ENCODE results near the gene GRAMD1B.

Gene GRAMD1B

DNA sequence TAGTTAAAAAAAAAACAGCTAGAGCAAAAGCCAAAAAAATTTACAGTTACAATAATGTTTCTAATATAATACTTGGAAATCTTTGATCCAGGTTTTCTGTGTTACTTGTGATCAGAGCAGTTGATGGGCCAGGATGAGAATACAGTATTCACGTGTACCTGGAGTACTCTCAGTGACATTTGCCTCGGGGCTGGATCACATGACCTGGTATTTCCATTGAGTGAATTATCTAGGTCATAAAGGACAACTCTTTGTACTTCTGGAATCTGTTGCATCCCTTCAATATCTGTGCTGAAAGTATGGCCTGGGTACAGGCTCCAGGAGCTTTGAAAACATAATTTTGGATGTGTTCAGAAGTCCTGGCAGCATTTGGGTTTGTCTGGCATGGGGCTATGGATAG lies 93.5 kb downstream of the GRAMD1B start:
- no peak overlapping the region for H4K5ac ChIP-seq (ENCODE audit: low read length)
- no peaks in the 10 kb centered on the region for H3K79me1 ChIP-seq (ENCODE audit: low read length)
- peaks cover 10% of the 10 kb centered on the region for H3K4me1 ChIP-seq (ENCODE audit: control insufficient read depth, low read depth, low read length)
- no peaks in the 10 kb centered on the region for H3K27me3 ChIP-seq (ENCODE audit: insufficient read depth, low read length, poor library complexity)
- no peak for DNase-seq
- H3K79me2 ChIP-seq (ENCODE audit: control insufficient read depth, insufficient read depth, low read length): no peaks in the 10 kb centered on the region
- H3K4me3 ChIP-seq (ENCODE audit: low read length): no peak overlapping the region
- no peak overlapping the region for H3K56ac ChIP-seq (ENCODE audit: low read length)
- H4K8ac ChIP-seq (ENCODE audit: low read depth, low read length): no peak overlapping the region
- H2BK5ac ChIP-seq (ENCODE audit: low read length): no peak overlapping the region
- H3K9ac ChIP-seq (ENCODE audit: low read length): no peak overlapping the region
- no peak overlapping the region for H2BK15ac ChIP-seq (replicated peaks; ENCODE audit: low read depth)
- no CpG with 5 or more reads among the region's 2 CpGs for WGBS (ENCODE audit: extremely low coverage, insufficient coverage, low lambda C conversion rate)
- no peak overlapping the region for H3K18ac ChIP-seq (ENCODE audit: low read length)
- no peak overlapping the region for H3K27ac ChIP-seq (ENCODE audit: low read depth, low read length)
- H2AK5ac ChIP-seq (ENCODE audit: low read length): no peak overlapping the region
- no peak overlapping the region for H3K4me2 ChIP-seq (ENCODE audit: low read length)
- no peaks in the 10 kb centered on the region for H3K36me3 ChIP-seq (ENCODE audit: control insufficient read depth, insufficient read depth, low read length)
- no peak overlapping the region for H2BK120ac ChIP-seq (ENCODE audit: low read depth, low read length)
- H3K23ac ChIP-seq (ENCODE audit: low read length): no peak overlapping the region
- H3K4ac ChIP-seq (ENCODE audit: low read depth, low read length): no peak overlapping the region

DNA sequence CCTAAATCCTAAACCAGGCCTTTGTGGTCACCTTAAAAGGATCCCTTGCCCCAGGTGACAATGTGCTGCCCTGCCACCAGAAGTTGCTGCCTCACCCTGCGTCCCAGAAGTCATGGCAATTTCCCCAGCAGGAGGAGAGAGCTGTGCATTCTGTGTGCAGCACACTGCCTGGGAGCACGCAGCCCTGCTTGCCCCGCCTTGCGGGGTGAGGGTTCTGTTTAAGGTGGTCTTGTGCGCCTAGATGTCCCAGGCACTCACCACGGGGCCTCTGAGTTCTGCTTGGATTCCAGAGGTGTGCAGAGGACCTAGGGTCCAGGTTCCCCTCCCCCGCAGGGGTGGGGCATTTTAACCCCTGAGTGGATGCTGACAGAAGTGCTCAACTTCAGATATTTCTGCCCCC lies 95.0 kb downstream of the GRAMD1B start:
- Histone ChIP-seq H2BK15ac (replicated peaks; ENCODE audit: low read depth) (no peak overlapping the region), H3K36me3 (ENCODE audit: control insufficient read depth, insufficient read depth, low read length) (no peaks in the 10 kb centered on the region), H3K56ac (ENCODE audit: low read length) (peak overlapping the region; percentile 1), H3K4me3 (ENCODE audit: low read length) (no peak overlapping the region), H2BK120ac (ENCODE audit: low read depth, low read length) (no peak overlapping the region), H3K23ac (ENCODE audit: low read length) (no peak overlapping the region), H3K4ac (ENCODE audit: low read depth, low read length) (no peak overlapping the region), H3K79me1 (ENCODE audit: low read length) (no peaks in the 10 kb centered on the region), H2BK5ac (ENCODE audit: low read length) (no peak overlapping the region), H4K5ac (ENCODE audit: low read length) (no peak overlapping the region), H3K4me2 (ENCODE audit: low read length) (no peak overlapping the region), H4K8ac (ENCODE audit: low read depth, low read length) (no peak overlapping the region), H2AK5ac (ENCODE audit: low read length) (no peak overlapping the region), H3K9ac (ENCODE audit: low read length) (no peak overlapping the region), H3K27ac (ENCODE audit: low read depth, low read length) (no peak overlapping the region), H3K27me3 (ENCODE audit: insufficient read depth, low read length, poor library complexity) (no peaks in the 10 kb centered on the region), H3K18ac (ENCODE audit: low read length) (no peak overlapping the region), H3K4me1 (ENCODE audit: control insufficient read depth, low read depth, low read length) (peaks cover 6% of the 10 kb centered on the region), H3K79me2 (ENCODE audit: control insufficient read depth, insufficient read depth, low read length) (no peaks in the 10 kb centered on the region)
- DNase-seq: no peak
- no CpG with 5 or more reads among the region's 7 CpGs for WGBS (ENCODE audit: extremely low coverage, insufficient coverage, low lambda C conversion rate)

GRCh38 chr11:123525511-123525918 lies 95.4 kb downstream of the GRAMD1B start:
- no peak overlapping the region for H3K4me3 ChIP-seq (ENCODE audit: low read length)
- no peak for DNase-seq
- WGBS (ENCODE audit: extremely low coverage, insufficient coverage, low lambda C conversion rate): no CpG with 5 or more reads among the region's 11 CpGs

GRCh38 chr11:123526027-123526805 lies 96.1 kb downstream of the GRAMD1B start:
- no peak overlapping the region for H4K5ac ChIP-seq (ENCODE audit: low read length)
- no peak overlapping the region for H3K4ac ChIP-seq (ENCODE audit: low read depth, low read length)
- H4K8ac ChIP-seq (ENCODE audit: low read depth, low read length): no peak overlapping the region
- H3K36me3 ChIP-seq (ENCODE audit: control insufficient read depth, insufficient read depth, low read length): no peaks in the 10 kb centered on the region
- no peaks in the 10 kb centered on the region for H3K79me1 ChIP-seq (ENCODE audit: low read length)
- H2BK120ac ChIP-seq (ENCODE audit: low read depth, low read length): no peak overlapping the region
- H3K27me3 ChIP-seq (ENCODE audit: insufficient read depth, low read length, poor library complexity): no peaks in the 10 kb centered on the region
- H2BK5ac ChIP-seq (ENCODE audit: low read length): no peak overlapping the region
- no peak overlapping the region for H3K4me2 ChIP-seq (ENCODE audit: low read length)
- no peak overlapping the region for H3K18ac ChIP-seq (ENCODE audit: low read length)
- no CpG with 5 or more reads among the region's 22 CpGs for WGBS (ENCODE audit: extremely low coverage, insufficient coverage, low lambda C conversion rate)
- H3K9ac ChIP-seq (ENCODE audit: low read length): no peak overlapping the region
- no peak for DNase-seq
- no peak overlapping the region for H3K27ac ChIP-seq (ENCODE audit: low read depth, low read length)
- no peak overlapping the region for H2BK15ac ChIP-seq (replicated peaks; ENCODE audit: low read depth)
- no peak overlapping the region for H2AK5ac ChIP-seq (ENCODE audit: low read length)
- H3K4me3 ChIP-seq (ENCODE audit: low read length): no peak overlapping the region
- peaks cover 6% of the 10 kb centered on the region for H3K4me1 ChIP-seq (ENCODE audit: control insufficient read depth, low read depth, low read length)
- H3K56ac ChIP-seq (ENCODE audit: low read length): no peak overlapping the region
- H3K79me2 ChIP-seq (ENCODE audit: control insufficient read depth, insufficient read depth, low read length): no peaks in the 10 kb centered on the region
- H3K23ac ChIP-seq (ENCODE audit: low read length): no peak overlapping the region

More at GRCh38 chr11:123525511-123525918, 95.4 kb downstream of the GRAMD1B start:
- Histone ChIP-seq H3K18ac (ENCODE audit: low read length) (no peak overlapping the region), H2BK5ac (ENCODE audit: low read length) (no peak overlapping the region), H3K4ac (ENCODE audit: low read depth, low read length) (no peak overlapping the region), H3K27ac (ENCODE audit: low read depth, low read length) (no peak overlapping the region), H3K23ac (ENCODE audit: low read length) (no peak overlapping the region), H3K36me3 (ENCODE audit: control insufficient read depth, insufficient read depth, low read length) (no peaks in the 10 kb centered on the region), H3K4me1 (ENCODE audit: control insufficient read depth, low read depth, low read length) (peaks cover 6% of the 10 kb centered on the region), H2AK5ac (ENCODE audit: low read length) (no peak overlapping the region), H2BK15ac (replicated peaks; ENCODE audit: low read depth) (no peak overlapping the region), H4K8ac (ENCODE audit: low read depth, low read length) (no peak overlapping the region), H3K56ac (ENCODE audit: low read length) (peak overlapping the region; percentile 32), H3K4me2 (ENCODE audit: low read length) (no peak overlapping the region), H3K9ac (ENCODE audit: low read length) (no peak overlapping the region), H2BK120ac (ENCODE audit: low read depth, low read length) (no peak overlapping the region), H4K5ac (ENCODE audit: low read length) (no peak overlapping the region), H3K79me2 (ENCODE audit: control insufficient read depth, insufficient read depth, low read length) (no peaks in the 10 kb centered on the region), H3K79me1 (ENCODE audit: low read length) (no peaks in the 10 kb centered on the region), H3K27me3 (ENCODE audit: insufficient read depth, low read length, poor library complexity) (no peaks in the 10 kb centered on the region)

DNA sequence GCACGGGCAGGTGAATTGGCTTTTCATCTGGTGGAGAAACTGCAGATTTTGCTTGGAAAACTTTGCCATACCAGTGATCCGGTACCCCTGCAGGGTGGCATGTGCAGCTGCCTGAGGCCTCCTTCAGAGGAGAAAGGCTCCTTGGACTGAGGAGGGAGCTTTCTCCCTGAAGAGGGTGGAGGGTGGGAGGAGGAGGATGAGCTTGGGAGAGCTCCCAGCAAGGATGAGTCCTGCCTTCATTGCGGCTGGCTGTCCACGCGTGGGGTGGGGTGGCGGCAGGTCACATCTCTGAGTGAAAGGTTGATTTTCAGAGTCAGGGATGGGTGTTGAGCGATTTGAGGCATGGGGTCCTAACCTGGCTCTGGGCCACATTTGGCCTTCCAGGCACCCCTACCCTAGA lies 96.8 kb downstream of the GRAMD1B start:
- no peak overlapping the region for H4K8ac ChIP-seq (ENCODE audit: low read depth, low read length)
- H3K56ac ChIP-seq (ENCODE audit: low read length): no peak overlapping the region
- H3K4me1 ChIP-seq (ENCODE audit: control insufficient read depth, low read depth, low read length): peaks cover 6% of the 10 kb centered on the region
- no peak overlapping the region for H2BK120ac ChIP-seq (ENCODE audit: low read depth, low read length)
- no peak for DNase-seq
- no peak overlapping the region for H3K4ac ChIP-seq (ENCODE audit: low read depth, low read length)
- no peak overlapping the region for H2BK15ac ChIP-seq (replicated peaks; ENCODE audit: low read depth)
- H3K4me3 ChIP-seq (ENCODE audit: low read length): no peak overlapping the region
- no CpG with 5 or more reads among the region's 7 CpGs for WGBS (ENCODE audit: extremely low coverage, insufficient coverage, low lambda C conversion rate)
- no peaks in the 10 kb centered on the region for H3K79me2 ChIP-seq (ENCODE audit: control insufficient read depth, insufficient read depth, low read length)
- no peak overlapping the region for H3K23ac ChIP-seq (ENCODE audit: low read length)
- no peak overlapping the region for H3K18ac ChIP-seq (ENCODE audit: low read length)
- no peak overlapping the region for H3K27ac ChIP-seq (ENCODE audit: low read depth, low read length)
- no peak overlapping the region for H3K9ac ChIP-seq (ENCODE audit: low read length)
- no peaks in the 10 kb centered on the region for H3K79me1 ChIP-seq (ENCODE audit: low read length)
- H2AK5ac ChIP-seq (ENCODE audit: low read length): no peak overlapping the region
- H4K5ac ChIP-seq (ENCODE audit: low read length): no peak overlapping the region
- H2BK5ac ChIP-seq (ENCODE audit: low read length): no peak overlapping the region
- H3K36me3 ChIP-seq (ENCODE audit: control insufficient read depth, insufficient read depth, low read length): no peaks in the 10 kb centered on the region
- H3K4me2 ChIP-seq (ENCODE audit: low read length): no peak overlapping the region
- no peaks in the 10 kb centered on the region for H3K27me3 ChIP-seq (ENCODE audit: insufficient read depth, low read length, poor library complexity)

DNA sequence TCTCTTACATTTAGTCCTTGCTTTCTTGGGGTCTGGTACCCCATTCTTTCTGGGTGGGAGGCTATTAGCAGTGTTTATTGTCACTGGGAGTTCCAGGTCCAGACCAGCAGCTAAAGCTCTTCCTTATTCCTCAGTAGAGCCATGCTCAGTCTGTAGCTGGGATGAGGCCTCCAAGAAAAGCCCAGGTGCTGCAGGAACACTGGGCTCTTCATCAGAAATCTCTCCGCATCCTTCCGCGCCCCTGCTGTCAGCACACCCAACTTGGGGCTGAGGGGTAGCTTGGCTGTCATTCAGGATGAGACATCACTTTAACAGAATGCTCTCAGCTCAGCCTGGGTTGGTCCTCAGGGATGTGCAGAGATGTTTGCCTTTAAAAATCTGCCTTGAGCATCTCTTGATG lies 97.5 kb downstream of the GRAMD1B start:
- Histone ChIP-seq H3K9ac (ENCODE audit: low read length) (no peak overlapping the region), H3K79me2 (ENCODE audit: control insufficient read depth, insufficient read depth, low read length) (no peaks in the 10 kb centered on the region), H2BK120ac (ENCODE audit: low read depth, low read length) (no peak overlapping the region), H3K4me2 (ENCODE audit: low read length) (no peak overlapping the region), H2AK5ac (ENCODE audit: low read length) (no peak overlapping the region), H3K4me3 (ENCODE audit: low read length) (no peak overlapping the region), H3K27me3 (ENCODE audit: insufficient read depth, low read length, poor library complexity) (no peaks in the 10 kb centered on the region), H3K23ac (ENCODE audit: low read length) (no peak overlapping the region), H3K79me1 (ENCODE audit: low read length) (no peaks in the 10 kb centered on the region), H2BK5ac (ENCODE audit: low read length) (no peak overlapping the region), H3K4ac (ENCODE audit: low read depth, low read length) (no peak overlapping the region), H3K18ac (ENCODE audit: low read length) (no peak overlapping the region), H3K4me1 (ENCODE audit: control insufficient read depth, low read depth, low read length) (peaks cover 6% of the 10 kb centered on the region), H3K27ac (ENCODE audit: low read depth, low read length) (no peak overlapping the region), H4K5ac (ENCODE audit: low read length) (no peak overlapping the region), H3K36me3 (ENCODE audit: control insufficient read depth, insufficient read depth, low read length) (no peaks in the 10 kb centered on the region), H2BK15ac (replicated peaks; ENCODE audit: low read depth) (no peak overlapping the region), H4K8ac (ENCODE audit: low read depth, low read length) (no peak overlapping the region), H3K56ac (ENCODE audit: low read length) (no peak overlapping the region)
- no peak for DNase-seq
- no CpG with 5 or more reads among the region's 3 CpGs for WGBS (ENCODE audit: extremely low coverage, insufficient coverage, low lambda C conversion rate)

All from mesendoderm (in vitro differentiated cells).